HG03060 (cell line): ENCODE results near the gene PLSCR2.
"Not testable (repeated sequence)": the region's sequence is repeated elsewhere in the genome, so short reads cannot be mapped to it uniquely, and the experiment has no call there.

Source experiments
- ATAC-seq: cut with Tn5 transposase; IDR thresholded peaks from one replicate; pipeline ENCODE4 v1.9.1; 2021; ENCODE audit warnings: low read depth, moderate number of reproducible peaks; ENCODE audit not compliant: unreplicated experiment

Gene PLSCR2

GRCh38 chr3:146491303-146491702 is 21.9 kb upstream of the PLSCR2 start:
- ATAC-seq: no peak

GRCh38 chr3:146485297-146485696 is 15.9 kb upstream of the PLSCR2 start:
- ATAC-seq: no peak

- no peak for ATAC-seq
Measured at GRCh38 chr3:146476094-146476740, 6.9 kb upstream of the PLSCR2 start.

DNA sequence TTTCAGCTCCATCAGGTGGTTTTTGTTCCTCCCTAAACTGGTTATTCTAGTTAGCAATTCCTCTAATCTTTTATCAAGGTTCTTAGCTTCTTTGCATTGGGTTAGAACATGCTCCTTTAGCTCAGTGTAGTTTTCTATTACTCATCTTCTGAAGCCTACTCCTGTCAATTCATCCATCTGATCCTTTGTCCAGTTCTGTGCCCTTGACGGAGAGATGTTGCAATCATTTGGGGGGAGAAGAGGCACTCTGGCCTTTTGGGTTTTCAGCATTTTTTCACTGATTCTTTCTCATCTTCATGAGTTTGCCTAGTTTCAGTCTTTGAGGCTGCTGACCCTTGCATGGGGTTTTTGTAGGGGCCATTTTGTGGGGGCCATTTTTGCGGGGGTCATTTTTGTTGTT is 5.6 kb upstream of the PLSCR2 start:
- not testable (repeated sequence) for ATAC-seq

DNA sequence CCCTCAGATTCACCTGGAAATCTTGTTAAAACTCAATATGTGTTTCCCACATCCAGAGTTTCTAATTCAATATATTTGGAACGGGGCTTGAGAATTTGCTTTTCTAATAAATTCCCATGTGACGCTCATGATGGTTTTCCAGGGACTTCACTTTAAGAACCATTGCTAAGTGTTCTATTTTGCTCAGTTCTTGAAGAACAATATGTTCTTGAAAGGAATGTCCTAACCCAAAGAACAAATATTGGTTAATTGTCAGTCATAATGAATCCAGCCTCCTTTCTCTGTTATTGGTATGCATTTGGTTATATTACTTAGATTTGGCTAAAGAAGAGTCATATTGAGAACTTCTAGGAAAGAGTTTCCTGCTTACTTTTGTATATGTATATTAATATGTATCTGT is 4.4 kb upstream of the PLSCR2 start:
- no peak for ATAC-seq

GRCh38 chr3:146472611-146473010 is 3.2 kb upstream of the PLSCR2 start:
- no peak for ATAC-seq

DNA sequence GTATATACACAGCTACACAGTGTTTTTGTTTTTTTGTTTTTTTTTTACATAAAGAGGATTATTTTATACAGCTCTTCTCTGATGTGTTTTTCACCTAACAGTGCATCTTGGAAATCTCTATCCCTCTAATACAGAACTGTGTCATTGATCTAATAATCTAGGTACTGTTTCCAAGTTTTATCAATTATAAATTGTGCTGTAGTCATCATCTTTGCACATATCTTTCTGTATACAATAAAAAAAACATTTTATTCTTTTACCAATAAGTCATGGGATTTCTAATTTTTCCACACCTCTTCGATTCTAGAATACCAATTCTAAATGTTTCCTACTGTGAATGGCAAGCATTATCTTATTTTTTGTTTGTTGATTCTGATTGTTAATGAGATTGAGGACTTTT is 1.7 kb upstream of the PLSCR2 start:
- no peak for ATAC-seq

- ATAC-seq: no peak
Measured at GRCh38 chr3:146470425-146470990, 1.1 kb upstream of the PLSCR2 start.

GRCh38 chr3:146468671-146469149 is 651 bp downstream of the PLSCR2 start:
- no peak for ATAC-seq

DNA sequence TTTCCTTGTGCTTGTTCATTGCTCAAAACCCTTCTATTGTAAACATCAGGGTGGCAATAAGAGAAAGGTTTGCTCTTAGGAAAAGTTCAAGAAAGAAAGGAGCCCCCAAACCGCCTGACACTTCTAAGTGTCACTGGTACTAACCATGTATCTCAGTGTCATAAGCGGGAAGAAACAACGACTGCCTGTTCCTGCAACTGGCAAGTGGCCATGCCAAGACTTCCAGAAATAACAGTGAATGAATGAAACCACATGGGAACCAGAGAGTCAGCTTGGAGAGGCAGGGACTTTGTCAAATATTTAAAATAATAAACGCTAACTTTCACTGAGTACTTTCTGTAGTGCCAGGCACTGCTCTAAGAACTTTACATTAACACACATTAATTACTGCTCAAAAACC is 1.1 kb downstream of the PLSCR2 start:
- no peak for ATAC-seq

DNA sequence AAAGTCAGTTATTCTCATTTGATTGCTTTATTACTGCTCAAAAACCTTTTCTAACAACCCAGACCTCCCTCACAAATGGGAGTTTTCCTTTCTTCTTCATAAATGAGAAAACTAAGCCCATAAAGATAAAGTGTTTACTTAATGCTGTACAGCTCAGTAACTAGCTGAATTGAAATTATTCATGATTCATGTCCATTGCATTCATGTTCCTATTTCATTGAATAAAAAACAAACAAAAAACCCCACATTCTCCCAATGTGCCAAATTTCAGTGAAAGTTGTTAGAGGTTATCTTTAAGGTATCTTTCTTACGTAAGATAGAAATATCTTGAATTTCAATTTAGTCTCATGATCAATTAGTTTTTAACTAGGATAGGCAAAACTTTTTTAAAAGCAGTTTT is 2.8 kb downstream of the PLSCR2 start:
- no peak for ATAC-seq

DNA sequence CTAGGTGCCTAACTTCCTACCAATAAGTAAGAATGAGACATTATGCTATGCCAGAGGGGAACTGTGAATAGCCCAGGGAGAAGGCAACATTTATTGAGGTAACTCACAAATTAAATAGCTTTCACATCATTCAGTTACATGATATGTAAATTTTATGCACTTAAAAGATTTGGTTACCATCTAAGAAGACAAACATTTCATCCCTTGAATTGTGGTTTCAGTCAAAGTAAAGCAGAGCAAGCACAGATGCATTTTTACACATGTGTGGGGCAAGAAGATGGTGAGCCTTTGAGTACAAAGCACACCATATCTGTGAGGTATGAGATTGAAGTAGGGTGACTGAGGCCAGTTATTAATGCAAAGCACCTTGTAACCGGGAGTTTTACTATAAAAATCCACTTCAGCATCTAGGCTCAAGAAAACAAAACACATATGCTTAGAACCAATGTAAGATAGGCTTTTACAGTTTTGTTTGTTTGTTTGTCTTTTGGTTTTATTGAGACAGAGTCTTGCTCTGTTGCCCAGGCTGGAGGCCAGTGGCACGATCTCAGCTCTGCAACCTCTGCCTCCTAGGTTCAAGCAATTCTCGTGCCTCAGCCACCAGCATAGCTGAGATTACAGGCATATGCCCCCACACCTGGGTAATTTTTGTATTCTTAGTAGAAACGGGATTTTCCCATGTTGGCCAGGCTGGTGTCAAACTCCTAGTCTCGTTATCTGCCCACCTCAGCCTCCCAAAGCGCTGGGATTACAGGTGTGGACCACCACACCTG is 3.5 kb downstream of the PLSCR2 start:
- ATAC-seq: no peak

GRCh38 chr3:146464783-146465182 is 4.6 kb downstream of the PLSCR2 start:
- no peak for ATAC-seq

GRCh38 chr3:146464005-146464595 is 5.3 kb downstream of the PLSCR2 start:
- ATAC-seq: no peak

DNA sequence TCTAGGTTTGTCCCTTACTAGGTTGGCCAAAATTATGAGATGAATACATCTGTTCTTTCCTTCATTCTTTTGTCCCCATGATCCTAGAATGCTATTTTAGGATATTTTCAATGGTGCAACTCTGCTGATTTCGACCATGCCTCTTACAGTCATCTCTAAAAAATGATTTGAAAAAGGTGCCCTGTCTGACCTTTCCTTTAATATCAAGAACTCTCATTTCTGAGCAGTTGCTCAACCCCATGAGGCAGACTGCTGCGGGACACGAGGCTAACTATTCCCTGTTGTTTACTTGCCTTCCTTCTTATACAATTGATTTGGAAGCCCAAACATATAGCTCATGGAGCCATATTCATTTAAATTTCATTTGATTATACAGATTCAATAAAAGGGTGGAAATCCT is 14.6 kb downstream of the PLSCR2 start:
- no peak for ATAC-seq

DNA sequence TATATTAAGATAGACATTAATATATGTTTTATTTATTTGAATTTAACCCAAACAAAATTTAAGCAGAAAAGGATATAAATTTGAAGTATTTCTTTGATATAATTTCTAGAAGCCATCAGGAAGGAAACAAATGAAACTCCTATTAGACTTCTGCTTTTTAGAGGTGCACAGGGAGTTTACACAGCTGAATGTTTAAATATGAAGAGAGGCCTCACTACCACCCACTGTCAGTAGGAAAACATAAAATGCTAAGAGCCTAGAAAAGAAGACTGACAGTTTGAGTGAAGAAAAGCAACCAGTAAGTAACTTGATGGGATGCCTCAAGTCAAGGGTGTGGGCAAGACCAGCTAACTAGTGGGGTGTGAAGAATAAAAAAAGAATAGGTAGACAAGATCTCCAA is 19.7 kb downstream of the PLSCR2 start:
- no peak for ATAC-seq

DNA sequence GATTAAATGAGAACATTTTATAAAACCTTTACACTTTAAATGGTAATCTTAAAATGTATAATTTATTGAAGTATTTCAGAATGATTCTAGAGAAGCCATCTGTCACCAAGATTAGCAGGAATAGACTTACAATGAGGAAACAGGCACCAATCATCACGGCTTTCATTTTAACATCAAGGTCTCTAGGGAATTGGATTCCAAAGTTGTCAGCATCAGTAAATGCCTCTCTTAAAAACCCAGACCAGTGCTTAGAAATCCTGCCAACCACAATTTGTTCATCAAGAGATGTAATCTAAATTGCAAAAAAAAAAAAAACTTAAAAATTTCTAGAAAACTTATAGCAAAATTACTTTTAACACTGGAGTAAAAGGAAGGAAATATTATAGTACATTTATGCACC is 20.3 kb downstream of the PLSCR2 start:
- ATAC-seq: no peak

GRCh38 chr3:146446026-146446425 is 23.3 kb downstream of the PLSCR2 start:
- no peak for ATAC-seq

GRCh38 chr3:146440310-146440709 is 29.1 kb downstream of the PLSCR2 start:
- ATAC-seq: not testable (repeated sequence)

- ATAC-seq: no peak
Measured at GRCh38 chr3:146432066-146432465, 37.3 kb downstream of the PLSCR2 start.

- ATAC-seq: no peak
Measured at GRCh38 chr3:146431240-146431639, 38.1 kb downstream of the PLSCR2 start.
